GM18499 (cell line): Measurements from ENCODE around the gene CRNKL1.
"Not testable (repeated sequence)": the region's sequence is repeated elsewhere in the genome, so short reads cannot be mapped to it uniquely, and the experiment has no call there.

ENCODE experiments used
- ATAC-seq: cut with Tn5 transposase; IDR thresholded peaks from one replicate; pipeline ENCODE4 v1.9.1; 2021; ENCODE audit warnings: moderate number of reproducible peaks; ENCODE audit not compliant: insufficient read depth, unreplicated experiment

The CRNKL1 gene

GRCh38 chr20:20010639-20011500, 41.4 kb downstream of the CRNKL1 start:
- ATAC-seq: no peak

- ATAC-seq: no peak
Observed at GRCh38 chr20:20009784-20010253, 42.4 kb downstream of the CRNKL1 start.

- ATAC-seq: no peak
Observed at GRCh38 chr20:20005342-20005741, 46.9 kb downstream of the CRNKL1 start.

GRCh38 chr20:20003955-20004322, 48.3 kb downstream of the CRNKL1 start:
- ATAC-seq: not testable (repeated sequence)

- no peak for ATAC-seq
Observed at GRCh38 chr20:20003031-20003954, 49.0 kb downstream of the CRNKL1 start.

- ATAC-seq: no peak
Observed at GRCh38 chr20:20002101-20002998, 49.9 kb downstream of the CRNKL1 start.

- ATAC-seq: no peak
Observed at GRCh38 chr20:20000211-20000968, 51.9 kb downstream of the CRNKL1 start.

- no peak for ATAC-seq
Observed at GRCh38 chr20:19998990-19999705, 53.1 kb downstream of the CRNKL1 start.

- no peak for ATAC-seq
Observed at GRCh38 chr20:19996917-19997316, 55.3 kb downstream of the CRNKL1 start.

GRCh38 chr20:19996222-19996621, 56.0 kb downstream of the CRNKL1 start:
- no peak for ATAC-seq

GRCh38 chr20:19995220-19995863, 56.9 kb downstream of the CRNKL1 start:
- no peak for ATAC-seq

GRCh38 chr20:19993958-19994669, 58.2 kb downstream of the CRNKL1 start:
- no peak for ATAC-seq

- no peak for ATAC-seq
Observed at GRCh38 chr20:19992996-19993908, 59.0 kb downstream of the CRNKL1 start.

- no peak for ATAC-seq
Observed at GRCh38 chr20:19991854-19992253, 60.4 kb downstream of the CRNKL1 start.

GRCh38 chr20:19991308-19991707, 61.0 kb downstream of the CRNKL1 start:
- no peak for ATAC-seq

- no peak for ATAC-seq
Observed at GRCh38 chr20:19990850-19991249, 61.4 kb downstream of the CRNKL1 start.

GRCh38 chr20:19987046-19987445, 65.2 kb downstream of the CRNKL1 start:
- ATAC-seq: no peak
